Measurements from ENCODE around the gene MAP1B.

The MAP1B gene

GRCh38 chr5:72256536-72256935, 149.3 kb downstream of the MAP1B start:
- no peak for DNase-seq
